Measurements from ENCODE around the gene ZNF618.

The ZNF618 gene

GRCh38 chr9:113910036-113910639 is 34.0 kb downstream of the ZNF618 start:
- in situ Hi-C loops (cut with HindIII; ENCODE audit: low sequenced_read_pairs), result no loop called here

- in situ Hi-C loops (cut with HindIII; ENCODE audit: low sequenced_read_pairs), result no loop called here
Observed at GRCh38 chr9:113911850-113912557, 35.9 kb downstream of the ZNF618 start.

DNA sequence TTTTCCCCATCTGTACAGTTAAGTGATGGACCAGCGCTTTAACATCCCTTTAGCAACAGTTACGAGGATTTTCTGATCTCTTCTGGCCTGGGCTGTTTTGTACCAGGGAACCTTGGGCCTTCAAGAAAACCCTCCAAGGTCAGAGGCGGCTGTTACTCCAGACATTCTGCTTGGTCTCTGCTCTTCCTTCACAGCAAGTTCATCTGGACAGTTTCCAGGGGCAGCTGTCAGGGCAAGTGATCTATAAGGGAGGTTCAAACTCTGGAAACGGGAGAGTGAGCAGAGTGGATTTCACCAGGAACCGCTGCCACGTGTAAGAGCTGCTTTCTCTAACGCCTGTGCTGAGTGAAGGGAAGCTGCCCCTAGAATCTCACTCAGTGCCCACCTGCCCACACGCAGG is 36.7 kb downstream of the ZNF618 start:
- in situ Hi-C loops (cut with HindIII; ENCODE audit: low sequenced_read_pairs), result no loop called here

- in situ Hi-C loops (cut with HindIII; ENCODE audit: low sequenced_read_pairs), result no loop called here
Observed at GRCh38 chr9:113913426-113914195, 37.5 kb downstream of the ZNF618 start.

- in situ Hi-C loops (cut with HindIII; ENCODE audit: low sequenced_read_pairs), result no loop called here
Observed at GRCh38 chr9:113914517-113914916, 38.4 kb downstream of the ZNF618 start.

GRCh38 chr9:113915817-113916434 is 39.8 kb downstream of the ZNF618 start:
- in situ Hi-C loops (cut with HindIII; ENCODE audit: low sequenced_read_pairs), result loop anchor here (5.0 kb wide), 1 partner anchor 86 kb away; no protein-coding TSS in a partner anchor

DNA sequence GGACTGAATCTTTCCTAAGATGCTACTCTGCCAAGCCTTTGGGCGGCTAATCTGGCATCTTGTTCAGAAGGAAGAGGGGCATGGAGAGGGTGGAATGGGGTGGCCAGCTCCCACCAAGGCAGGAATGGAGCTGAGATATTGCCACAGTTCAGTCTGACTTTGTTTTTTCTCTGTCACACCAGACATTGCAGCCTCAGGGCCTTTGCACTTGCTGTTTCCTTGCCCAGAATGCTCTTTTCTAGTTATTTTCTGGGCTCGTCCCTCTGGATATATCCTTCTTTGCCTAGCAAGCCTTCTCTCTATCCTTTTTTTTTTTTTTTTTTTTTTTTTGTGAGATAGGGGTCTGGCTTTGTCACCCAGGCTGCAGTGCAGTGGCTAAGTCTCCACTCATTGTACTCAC is 40.8 kb downstream of the ZNF618 start:
- in situ Hi-C loops (cut with HindIII; ENCODE audit: low sequenced_read_pairs), result loop anchor here (5.0 kb wide), 1 partner anchor 85 kb away; no protein-coding TSS in a partner anchor

DNA sequence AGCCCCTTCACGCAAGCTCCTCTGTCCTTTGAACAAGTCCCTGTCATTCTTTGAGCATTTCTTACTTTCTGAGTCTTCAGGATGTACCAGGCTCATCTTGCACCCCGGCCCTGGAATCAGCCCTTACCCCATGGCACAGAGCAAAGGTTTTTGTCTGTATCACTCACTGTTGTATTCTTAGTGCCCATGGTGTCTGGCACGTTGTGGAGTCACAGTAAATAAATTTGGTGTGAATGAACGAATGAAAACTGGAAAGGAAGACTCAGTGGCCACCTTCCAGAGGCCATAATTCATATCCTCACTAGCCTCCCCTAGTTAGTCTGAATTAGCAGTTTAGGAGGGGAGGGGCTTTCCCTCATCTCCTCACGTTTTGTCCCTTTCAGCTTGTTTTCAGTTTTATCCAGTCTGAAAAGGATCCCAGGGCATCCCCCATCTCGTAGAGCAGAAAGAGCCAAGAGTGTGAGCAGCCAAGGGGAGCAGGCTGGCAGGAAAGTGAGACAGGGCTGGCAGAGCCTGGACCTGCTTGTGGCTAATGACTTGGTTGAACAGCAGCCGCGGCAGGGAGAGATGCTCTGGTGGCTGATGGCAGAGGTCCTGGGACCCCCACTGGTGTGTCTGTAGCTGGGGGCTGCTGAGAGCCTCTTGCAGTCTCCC is 42.7 kb downstream of the ZNF618 start:
- in situ Hi-C loops (cut with HindIII; ENCODE audit: low sequenced_read_pairs), result loop anchor here (5.0 kb wide), 1 partner anchor 83 kb away; no protein-coding TSS in a partner anchor

DNA sequence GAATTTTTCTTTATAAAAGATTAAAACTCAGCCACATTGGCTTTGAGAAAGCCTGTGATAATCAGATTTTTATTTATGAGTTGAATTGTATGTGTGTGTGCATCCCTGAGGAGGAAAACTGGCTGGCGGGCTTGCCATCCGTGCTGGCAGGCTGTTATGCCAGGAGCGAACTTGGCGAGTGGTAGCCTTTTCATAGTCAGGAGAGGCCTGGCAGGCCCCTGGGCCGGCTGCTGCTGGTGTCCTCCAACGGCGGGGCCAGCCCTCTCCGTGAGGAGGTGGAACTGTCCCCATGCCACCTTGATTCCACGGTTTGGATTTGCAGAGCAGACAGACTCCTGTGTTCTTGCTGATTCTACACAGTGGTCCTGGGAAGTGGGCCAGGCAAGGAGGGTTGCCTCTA is 43.3 kb downstream of the ZNF618 start:
- in situ Hi-C loops (cut with HindIII; ENCODE audit: low sequenced_read_pairs), result loop anchor here (5.0 kb wide), 1 partner anchor 83 kb away; no protein-coding TSS in a partner anchor

DNA sequence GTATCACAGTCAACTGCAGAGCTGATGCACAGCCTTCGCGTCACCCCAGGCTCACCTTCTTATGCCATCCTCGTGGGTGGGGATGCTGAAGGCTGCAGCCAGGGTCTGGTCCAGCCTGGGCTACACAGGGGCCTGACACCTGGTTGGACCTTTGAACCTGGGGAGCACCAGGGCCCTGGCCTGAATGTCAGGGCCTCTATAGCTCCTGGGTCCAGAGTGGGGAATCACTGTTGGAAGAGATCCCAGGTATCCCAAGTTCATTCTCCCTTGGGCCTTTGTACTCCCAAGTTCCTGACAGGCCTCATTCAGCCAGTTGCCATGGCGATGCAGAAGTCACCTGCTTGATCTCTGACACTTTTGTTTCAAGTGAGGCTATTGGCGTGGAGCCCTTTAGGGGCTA is 43.8 kb downstream of the ZNF618 start:
- in situ Hi-C loops (cut with HindIII; ENCODE audit: low sequenced_read_pairs), result loop anchor here (5.0 kb wide), 1 partner anchor 82 kb away; no protein-coding TSS in a partner anchor

DNA sequence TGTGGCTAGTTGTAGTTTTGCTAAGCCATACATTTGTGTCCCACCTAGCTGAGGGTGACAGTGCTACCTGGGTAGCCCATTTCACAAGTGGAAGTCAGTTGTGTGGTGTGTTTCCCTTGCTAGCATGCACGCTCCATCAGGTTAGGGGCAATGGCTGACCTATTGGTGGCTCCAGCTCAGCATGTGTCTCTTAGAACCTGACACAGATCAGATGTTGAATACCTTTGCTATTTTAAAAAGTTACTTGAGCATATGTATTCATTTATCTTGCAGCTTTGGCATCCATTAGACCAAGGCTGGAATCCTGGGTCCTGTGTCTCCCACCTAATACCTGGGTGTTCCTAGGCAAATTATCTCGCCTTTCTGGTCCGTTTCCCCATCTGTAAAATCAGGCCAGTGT is 44.8 kb downstream of the ZNF618 start:
- in situ Hi-C loops (cut with HindIII; ENCODE audit: low sequenced_read_pairs), result no loop called here

DNA sequence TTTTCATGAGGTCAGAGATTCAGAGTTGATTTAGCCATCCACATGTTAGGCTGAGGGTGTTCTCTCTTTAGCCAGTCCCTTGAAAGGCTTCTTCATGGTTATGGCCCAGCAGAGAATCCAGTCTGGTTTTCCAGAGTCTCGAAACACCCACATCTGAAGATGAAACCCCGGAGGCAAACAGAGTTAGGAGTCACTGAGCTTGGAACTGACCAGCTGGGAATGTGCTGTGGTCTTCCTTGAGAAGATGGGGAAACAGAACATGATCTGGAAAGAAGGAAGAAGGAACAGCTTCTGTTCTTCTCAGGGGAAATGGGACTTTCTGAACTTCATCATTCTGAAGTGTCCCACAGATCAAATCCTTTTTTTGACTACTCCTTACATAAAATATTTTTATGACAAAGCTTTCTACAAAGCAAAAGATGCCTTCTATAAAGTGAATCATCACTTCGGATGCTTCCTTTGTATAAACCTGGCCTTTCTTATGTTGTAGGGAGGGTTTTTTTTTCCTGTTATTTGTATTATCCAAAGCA is 45.4 kb downstream of the ZNF618 start:
- in situ Hi-C loops (cut with HindIII; ENCODE audit: low sequenced_read_pairs), result no loop called here

- in situ Hi-C loops (cut with HindIII; ENCODE audit: low sequenced_read_pairs), result no loop called here
Observed at GRCh38 chr9:113922160-113922559, 46.1 kb downstream of the ZNF618 start.

DNA sequence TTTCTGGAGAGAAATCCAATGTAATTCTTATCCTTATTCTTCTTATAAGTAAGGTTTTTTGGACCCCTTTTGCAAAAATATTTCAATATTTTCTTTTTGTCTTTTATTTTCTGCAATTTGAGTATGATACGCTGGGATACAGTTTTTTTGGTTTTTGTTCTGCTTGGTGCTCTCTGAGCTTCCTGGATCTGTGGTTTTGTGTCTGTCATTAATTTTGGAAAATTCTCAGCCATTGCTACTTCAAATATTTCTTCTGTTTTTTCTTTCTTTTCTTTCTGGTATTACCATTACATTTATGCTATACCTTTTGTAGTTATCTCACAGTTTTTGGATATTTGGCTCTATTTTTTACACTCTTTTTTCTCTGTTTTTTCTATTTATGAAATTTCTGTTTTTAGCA is 50.1 kb downstream of the ZNF618 start:
- in situ Hi-C loops (cut with HindIII; ENCODE audit: low sequenced_read_pairs), result loop anchor here (5.0 kb wide), 1 partner anchor 36 kb away; no protein-coding TSS in a partner anchor

DNA sequence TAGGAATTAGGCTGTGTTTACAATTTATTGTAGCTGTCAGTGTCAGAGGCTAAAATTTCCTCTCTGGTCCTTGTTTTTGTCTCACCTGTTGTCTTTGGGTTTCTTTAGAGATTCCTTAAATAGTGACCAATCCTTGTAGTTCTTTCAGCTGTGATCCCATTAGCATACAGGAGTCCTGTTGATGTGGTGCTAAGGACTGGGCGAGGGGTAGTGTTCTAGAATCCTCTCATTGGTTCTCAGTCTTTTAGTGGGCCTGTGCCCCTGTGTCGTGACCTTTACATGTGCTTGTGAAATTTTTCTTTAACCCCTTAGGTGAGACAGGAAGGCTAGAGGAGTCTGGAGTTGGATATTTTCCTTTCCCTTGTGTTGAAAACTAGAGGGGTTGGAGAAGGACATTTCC is 51.2 kb downstream of the ZNF618 start:
- in situ Hi-C loops (cut with HindIII; ENCODE audit: low sequenced_read_pairs), result loop anchor here (5.0 kb wide), 1 partner anchor 35 kb away; no protein-coding TSS in a partner anchor

GRCh38 chr9:113928269-113928668 is 52.2 kb downstream of the ZNF618 start:
- in situ Hi-C loops (cut with HindIII; ENCODE audit: low sequenced_read_pairs), result loop anchor here (5.0 kb wide), 1 partner anchor 34 kb away; no protein-coding TSS in a partner anchor

DNA sequence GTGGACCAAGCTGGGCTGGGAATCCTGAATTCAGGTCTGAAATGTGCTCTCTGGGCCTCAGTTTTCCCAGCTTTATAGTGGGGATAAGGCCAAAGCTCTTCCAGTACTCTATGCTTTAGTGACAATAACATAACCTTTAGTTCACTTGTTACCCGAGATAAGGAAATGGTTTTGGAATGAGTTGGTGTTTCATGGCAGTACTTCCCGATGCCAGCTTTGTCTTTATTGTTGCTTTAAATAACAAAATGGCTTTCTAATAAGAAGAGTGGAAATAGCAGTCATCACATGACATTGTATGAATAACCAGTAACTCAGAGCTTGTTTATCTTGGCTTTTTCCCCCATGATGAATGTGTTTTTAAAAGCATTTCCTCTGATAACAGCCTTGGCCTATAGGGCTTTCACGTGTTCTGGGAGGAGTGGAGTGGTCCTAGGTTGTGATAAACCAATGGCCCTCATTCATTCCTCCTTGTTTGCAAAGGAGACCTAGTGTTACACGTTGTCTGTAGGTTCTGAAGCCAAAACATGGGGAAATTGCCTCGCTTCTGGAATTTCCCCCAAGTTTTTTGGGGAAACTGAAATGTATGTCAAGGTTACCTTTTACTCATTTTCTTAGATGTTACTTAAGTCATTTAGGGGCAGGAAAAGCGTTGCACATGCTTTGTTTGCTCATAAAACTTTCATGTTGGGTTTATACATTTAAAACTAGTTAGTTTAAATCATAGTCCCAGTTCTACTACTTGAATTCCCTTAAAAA is 53.7 kb downstream of the ZNF618 start:
- in situ Hi-C loops (cut with HindIII; ENCODE audit: low sequenced_read_pairs), result loop anchor here (5.0 kb wide), 1 partner anchor 32 kb away; no protein-coding TSS in a partner anchor

DNA sequence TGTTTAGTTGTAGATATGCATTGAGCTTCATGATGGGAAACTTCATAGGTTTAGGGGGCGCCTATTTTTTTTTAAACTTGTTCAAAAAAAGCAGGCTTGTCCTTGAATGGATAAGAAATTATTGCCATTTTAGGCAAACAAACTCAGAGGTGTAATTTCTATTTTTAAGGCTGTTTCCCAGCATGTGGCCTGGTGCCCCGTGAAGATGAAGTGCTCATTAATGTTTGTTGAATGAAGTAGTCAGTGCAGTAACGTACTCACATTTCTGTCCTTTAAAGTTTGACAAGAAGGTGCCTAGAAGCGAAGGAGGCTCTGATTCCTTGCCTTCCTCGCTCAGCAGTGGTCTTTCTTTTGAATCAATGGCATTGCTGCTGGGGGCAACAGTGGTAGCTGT is 54.3 kb downstream of the ZNF618 start:
- in situ Hi-C loops (cut with HindIII; ENCODE audit: low sequenced_read_pairs), result no loop called here

GRCh38 chr9:113931140-113931539 is 55.0 kb downstream of the ZNF618 start:
- in situ Hi-C loops (cut with HindIII; ENCODE audit: low sequenced_read_pairs), result no loop called here

All from endothelial cell of hepatic sinusoid (primary cell).